Measurements from ENCODE around the gene CIRBP. TPM values are rescaled to one million over a fixed set of nuclear protein-coding genes. Genes with fewer than 3 reads are reported as not detected.

CIRBP gene
- total and polyA plus RNA-seq, 9 of the 15 experiments (the other 6 are each of a cell fraction or from before 2014, with no cell fraction given) = 20.5 to 327 (median 176) TPM

DNA sequence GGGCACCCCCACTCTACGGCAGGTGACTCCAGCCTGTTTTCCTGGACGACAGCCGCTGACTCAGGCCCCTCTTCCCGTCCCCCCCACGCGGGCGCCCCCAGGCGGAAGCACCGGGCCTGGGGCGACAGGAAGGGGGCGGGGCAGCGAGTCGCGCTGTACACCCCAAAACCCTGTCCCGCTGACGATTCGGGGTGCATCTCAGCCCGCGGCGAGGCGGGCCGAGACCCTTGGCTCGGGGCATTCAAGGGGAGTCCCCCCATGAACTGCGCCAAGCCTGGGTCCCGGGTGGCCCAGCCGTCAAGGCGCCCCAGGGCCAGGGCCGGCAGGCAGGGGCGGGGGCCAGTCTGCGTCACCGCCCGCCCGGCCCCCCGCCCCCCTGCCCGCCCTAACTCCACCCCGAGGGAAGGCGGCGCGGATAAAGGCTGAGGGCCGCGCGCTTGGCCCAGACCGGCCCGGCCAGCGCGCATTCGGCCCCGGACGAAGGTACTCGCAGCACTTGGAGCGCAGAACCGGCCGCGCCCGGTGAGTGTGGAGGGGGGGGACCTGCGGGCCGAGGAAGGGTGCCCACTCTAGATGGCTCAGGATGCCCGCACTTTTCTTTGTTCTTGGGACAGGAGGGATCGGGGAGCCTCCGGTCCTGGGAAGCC is 20.9 kb upstream of the CIRBP start, which contains the start of gene MIDN (continued):
- TF ChIP-seq POLR2G (IDR thresholded peaks at IDR 0.05; ENCODE audit: low read depth, low read length) (peak; percentile 91), MAFG (tag; conservative IDR thresholded peaks at IDR 0.05) (peak; percentile 35; the same call in 1 of the 2 replicates), HDAC1 (IDR thresholded peaks at IDR 0.05) (peak in 1 of 2 experiments; percentile 13; a peak in 1 of 4 replicates), HMGN3 (IDR thresholded peaks at IDR 0.05; ENCODE audit: borderline replicate concordance, extremely low read depth, insufficient read length, low read depth, low read length) (peak; percentile 56), MNT (conservative IDR thresholded peaks at IDR 0.05) (peak; percentile 64 to 69), KDM5B (IDR thresholded peaks at IDR 0.05; ENCODE audit: insufficient replicate concordance, low read depth, low read length) (peak; percentile 93), CBX1 (IDR thresholded peaks at IDR 0.05; ENCODE audit: low read depth) (peak; percentile 93; the same call in 1 of the 2 replicates), PHF8 (IDR thresholded peaks at IDR 0.05; ENCODE audit: borderline replicate concordance, low read length) (peak; percentile 69; the same call in 1 of the 2 replicates), ETS1 (conservative IDR thresholded peaks at IDR 0.05; ENCODE audit: control insufficient read depth, low read depth, low read length) (peak; percentile 73)
- TF ChIP-seq, protein P1, sequence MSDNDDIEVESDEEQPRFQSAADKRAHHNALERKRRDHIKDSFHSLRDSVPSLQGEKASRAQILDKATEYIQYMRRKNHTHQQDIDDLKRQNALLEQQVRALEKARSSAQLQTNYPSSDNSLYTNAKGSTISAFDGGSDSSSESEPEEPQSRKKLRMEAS (CRISPR knock-in tag; IDR thresholded peaks at IDR 0.05) = 0 out of 2 replicates have a peak, but pooled peaks have one; percentile 42
- TF ChIP-seq, protein P2, sequence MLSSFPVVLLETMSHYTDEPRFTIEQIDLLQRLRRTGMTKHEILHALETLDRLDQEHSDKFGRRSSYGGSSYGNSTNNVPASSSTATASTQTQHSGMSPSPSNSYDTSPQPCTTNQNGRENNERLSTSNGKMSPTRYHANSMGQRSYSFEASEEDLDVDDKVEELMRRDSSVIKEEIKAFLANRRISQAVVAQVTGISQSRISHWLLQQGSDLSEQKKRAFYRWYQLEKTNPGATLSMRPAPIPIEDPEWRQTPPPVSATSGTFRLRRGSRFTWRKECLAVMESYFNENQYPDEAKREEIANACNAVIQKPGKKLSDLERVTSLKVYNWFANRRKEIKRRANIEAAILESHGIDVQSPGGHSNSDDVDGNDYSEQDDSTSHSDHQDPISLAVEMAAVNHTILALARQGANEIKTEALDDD (IDR thresholded peaks at IDR 0.05) = no peak
- TF ChIP-seq, protein P3, sequence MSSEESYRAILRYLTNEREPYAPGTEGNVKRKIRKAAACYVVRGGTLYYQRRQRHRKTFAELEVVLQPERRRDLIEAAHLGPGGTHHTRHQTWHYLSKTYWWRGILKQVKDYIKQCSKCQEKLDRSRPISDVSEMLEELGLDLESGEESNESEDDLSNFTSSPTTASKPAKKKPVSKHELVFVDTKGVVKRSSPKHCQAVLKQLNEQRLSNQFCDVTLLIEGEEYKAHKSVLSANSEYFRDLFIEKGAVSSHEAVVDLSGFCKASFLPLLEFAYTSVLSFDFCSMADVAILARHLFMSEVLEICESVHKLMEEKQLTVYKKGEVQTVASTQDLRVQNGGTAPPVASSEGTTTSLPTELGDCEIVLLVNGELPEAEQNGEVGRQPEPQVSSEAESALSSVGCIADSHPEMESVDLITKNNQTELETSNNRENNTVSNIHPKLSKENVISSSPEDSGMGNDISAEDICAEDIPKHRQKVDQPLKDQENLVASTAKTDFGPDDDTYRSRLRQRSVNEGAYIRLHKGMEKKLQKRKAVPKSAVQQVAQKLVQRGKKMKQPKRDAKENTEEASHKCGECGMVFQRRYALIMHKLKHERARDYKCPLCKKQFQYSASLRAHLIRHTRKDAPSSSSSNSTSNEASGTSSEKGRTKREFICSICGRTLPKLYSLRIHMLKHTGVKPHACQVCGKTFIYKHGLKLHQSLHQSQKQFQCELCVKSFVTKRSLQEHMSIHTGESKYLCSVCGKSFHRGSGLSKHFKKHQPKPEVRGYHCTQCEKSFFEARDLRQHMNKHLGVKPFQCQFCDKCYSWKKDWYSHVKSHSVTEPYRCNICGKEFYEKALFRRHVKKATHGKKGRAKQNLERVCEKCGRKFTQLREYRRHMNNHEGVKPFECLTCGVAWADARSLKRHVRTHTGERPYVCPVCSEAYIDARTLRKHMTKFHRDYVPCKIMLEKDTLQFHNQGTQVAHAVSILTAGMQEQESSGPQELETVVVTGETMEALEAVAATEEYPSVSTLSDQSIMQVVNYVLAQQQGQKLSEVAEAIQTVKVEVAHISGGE (CRISPR knock-in tag; IDR thresholded peaks at IDR 0.05) = peak in 1 of 3 experiments; percentile 77; a peak in 2 of 6 replicates
- TF ChIP-seq, protein P4, sequence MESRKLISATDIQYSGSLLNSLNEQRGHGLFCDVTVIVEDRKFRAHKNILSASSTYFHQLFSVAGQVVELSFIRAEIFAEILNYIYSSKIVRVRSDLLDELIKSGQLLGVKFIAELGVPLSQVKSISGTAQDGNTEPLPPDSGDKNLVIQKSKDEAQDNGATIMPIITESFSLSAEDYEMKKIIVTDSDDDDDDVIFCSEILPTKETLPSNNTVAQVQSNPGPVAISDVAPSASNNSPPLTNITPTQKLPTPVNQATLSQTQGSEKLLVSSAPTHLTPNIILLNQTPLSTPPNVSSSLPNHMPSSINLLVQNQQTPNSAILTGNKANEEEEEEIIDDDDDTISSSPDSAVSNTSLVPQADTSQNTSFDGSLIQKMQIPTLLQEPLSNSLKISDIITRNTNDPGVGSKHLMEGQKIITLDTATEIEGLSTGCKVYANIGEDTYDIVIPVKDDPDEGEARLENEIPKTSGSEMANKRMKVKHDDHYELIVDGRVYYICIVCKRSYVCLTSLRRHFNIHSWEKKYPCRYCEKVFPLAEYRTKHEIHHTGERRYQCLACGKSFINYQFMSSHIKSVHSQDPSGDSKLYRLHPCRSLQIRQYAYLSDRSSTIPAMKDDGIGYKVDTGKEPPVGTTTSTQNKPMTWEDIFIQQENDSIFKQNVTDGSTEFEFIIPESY (CRISPR knock-in tag; IDR thresholded peaks at IDR 0.05) = 0 out of 2 replicates have a peak, but pooled peaks have one; percentile 8

Data from K562 (cell line).